ENCODE data around the gene NCK2.

- TF ChIP-seq, protein P1, sequence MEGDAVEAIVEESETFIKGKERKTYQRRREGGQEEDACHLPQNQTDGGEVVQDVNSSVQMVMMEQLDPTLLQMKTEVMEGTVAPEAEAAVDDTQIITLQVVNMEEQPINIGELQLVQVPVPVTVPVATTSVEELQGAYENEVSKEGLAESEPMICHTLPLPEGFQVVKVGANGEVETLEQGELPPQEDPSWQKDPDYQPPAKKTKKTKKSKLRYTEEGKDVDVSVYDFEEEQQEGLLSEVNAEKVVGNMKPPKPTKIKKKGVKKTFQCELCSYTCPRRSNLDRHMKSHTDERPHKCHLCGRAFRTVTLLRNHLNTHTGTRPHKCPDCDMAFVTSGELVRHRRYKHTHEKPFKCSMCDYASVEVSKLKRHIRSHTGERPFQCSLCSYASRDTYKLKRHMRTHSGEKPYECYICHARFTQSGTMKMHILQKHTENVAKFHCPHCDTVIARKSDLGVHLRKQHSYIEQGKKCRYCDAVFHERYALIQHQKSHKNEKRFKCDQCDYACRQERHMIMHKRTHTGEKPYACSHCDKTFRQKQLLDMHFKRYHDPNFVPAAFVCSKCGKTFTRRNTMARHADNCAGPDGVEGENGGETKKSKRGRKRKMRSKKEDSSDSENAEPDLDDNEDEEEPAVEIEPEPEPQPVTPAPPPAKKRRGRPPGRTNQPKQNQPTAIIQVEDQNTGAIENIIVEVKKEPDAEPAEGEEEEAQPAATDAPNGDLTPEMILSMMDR (conservative IDR thresholded peaks at IDR 0.05 in 1 of 2, IDR thresholded peaks at IDR 0.05 in 1 of 2; ENCODE audit: extremely low read depth in 1 of 2, insufficient read depth in 1 of 2, low read depth in 1 of 2, low read length in 2 of 2): no peak
- no peak for TF ChIP-seq EZH2 (IDR thresholded peaks at IDR 0.05; ENCODE audit: borderline replicate concordance, low read length)
Measured at GRCh38 chr2:105890111-105890510, 145.4 kb downstream of the NCK2 start.
